Measurements from ENCODE around the gene NOL4L. TPM values are rescaled to one million over a fixed set of nuclear protein-coding genes. Genes with fewer than 3 reads are reported as not detected.
"Not testable (repeated sequence)": the region's sequence is repeated elsewhere in the genome, so short reads cannot be mapped to it uniquely, and the experiment has no call there.

The NOL4L gene
- total RNA-seq, 4 donors from 2014 or later = 2.6 to 12.8 (median 6.4) TPM

DNA sequence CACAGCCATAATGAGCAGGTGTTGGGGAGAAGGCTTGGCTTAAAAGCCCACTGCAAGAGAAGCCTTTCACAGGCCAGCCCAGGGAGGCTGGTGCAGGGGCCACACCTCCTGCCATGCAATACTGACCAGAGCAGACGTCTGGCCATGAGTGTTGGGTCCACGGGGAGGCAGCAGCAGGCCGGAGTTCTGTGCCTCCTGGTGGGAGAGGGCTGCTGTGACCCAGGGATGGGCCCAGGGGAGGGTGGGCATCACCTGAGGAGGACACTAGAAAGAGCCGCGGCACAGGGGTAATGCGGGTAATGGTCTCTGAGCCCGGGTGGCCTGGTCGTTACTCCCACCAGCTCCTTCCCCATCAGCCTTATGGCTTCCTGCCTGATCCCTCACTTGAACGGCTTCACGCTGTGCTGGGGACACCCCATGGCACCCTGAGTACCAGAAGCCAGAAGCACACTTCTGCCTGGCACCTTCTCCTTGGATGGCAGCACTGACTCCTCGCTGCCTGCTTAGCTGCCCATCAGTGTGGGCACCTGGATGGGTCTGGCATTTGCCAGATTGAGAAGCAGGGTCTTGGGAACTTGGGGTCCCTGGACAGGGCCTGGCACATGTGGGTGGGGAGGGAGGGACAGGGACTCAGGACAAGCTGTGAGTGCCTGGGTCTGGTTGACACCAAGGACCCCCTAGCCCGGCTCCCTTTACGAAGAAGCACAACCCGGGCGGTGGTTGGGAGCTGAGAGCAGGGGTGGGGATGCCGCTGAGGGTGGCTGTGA lies 118.2 kb downstream of the NOL4L start:
- Histone ChIP-seq H3K9me3 (no peaks in the 10 kb centered on the region), H3K36me3 (no peaks in the 10 kb centered on the region), H3K4me3 (no peak overlapping the region), H3K4me1 (peaks cover 26% of the 10 kb centered on the region), H3K27me3 (no peaks in the 10 kb centered on the region), H3K27ac (no peak overlapping the region)
- no peak for DNase-seq (ENCODE audit: low spot score in 2 of 2)
- 95% methylated on average over 10 of the region's 16 CpGs for WGBS
- TF ChIP-seq POLR2AphosphoS5 (IDR thresholded peaks at IDR 0.05) (no peak), EP300 (IDR thresholded peaks at IDR 0.05) (no peak), POLR2A (IDR thresholded peaks at IDR 0.05) (no peak)
- TF ChIP-seq, protein P1, sequence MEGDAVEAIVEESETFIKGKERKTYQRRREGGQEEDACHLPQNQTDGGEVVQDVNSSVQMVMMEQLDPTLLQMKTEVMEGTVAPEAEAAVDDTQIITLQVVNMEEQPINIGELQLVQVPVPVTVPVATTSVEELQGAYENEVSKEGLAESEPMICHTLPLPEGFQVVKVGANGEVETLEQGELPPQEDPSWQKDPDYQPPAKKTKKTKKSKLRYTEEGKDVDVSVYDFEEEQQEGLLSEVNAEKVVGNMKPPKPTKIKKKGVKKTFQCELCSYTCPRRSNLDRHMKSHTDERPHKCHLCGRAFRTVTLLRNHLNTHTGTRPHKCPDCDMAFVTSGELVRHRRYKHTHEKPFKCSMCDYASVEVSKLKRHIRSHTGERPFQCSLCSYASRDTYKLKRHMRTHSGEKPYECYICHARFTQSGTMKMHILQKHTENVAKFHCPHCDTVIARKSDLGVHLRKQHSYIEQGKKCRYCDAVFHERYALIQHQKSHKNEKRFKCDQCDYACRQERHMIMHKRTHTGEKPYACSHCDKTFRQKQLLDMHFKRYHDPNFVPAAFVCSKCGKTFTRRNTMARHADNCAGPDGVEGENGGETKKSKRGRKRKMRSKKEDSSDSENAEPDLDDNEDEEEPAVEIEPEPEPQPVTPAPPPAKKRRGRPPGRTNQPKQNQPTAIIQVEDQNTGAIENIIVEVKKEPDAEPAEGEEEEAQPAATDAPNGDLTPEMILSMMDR (IDR thresholded peaks at IDR 0.05) = no peak

DNA sequence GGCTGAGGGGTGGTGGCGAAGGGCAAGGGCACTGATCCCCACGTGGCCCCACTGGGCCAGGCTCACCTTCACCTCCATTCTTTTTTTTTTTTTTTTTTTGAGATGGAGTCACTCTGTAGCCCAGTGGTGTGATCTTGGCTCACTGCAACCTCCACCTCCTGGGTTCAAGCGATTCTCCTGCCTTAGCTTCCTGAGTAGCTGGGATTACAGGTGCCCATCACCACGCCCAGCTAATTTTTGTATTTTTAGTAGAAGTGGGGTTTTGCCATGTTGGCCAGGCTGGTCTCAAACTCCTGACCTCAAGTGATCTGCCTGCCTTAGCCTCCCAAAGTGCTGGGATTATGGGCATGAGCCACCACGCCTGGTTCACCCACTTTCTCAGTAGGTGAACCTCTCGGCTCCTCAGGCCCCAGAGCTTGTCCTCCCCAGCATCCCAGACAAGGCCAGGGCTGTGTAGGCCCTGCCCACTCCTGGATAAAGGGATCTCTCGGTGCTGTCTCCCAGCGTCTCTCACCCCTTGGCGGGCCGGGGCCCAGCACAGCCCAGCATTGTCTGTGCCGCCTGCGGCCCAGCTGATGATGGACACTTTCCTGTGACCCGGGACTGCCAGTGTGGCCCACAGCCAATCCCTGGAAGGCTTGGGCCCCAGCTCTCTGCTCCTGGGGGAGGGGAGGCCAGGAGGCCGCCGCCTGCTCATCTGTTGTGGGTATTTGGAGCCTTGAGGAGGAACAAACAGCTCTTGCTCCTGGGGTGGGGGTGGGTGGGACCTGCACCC lies 119.0 kb downstream of the NOL4L start:
- H3K36me3 ChIP-seq, H3K4me3 ChIP-seq: not testable (repeated sequence)
- H3K27ac ChIP-seq = peak overlapping the region; percentile 73

DNA sequence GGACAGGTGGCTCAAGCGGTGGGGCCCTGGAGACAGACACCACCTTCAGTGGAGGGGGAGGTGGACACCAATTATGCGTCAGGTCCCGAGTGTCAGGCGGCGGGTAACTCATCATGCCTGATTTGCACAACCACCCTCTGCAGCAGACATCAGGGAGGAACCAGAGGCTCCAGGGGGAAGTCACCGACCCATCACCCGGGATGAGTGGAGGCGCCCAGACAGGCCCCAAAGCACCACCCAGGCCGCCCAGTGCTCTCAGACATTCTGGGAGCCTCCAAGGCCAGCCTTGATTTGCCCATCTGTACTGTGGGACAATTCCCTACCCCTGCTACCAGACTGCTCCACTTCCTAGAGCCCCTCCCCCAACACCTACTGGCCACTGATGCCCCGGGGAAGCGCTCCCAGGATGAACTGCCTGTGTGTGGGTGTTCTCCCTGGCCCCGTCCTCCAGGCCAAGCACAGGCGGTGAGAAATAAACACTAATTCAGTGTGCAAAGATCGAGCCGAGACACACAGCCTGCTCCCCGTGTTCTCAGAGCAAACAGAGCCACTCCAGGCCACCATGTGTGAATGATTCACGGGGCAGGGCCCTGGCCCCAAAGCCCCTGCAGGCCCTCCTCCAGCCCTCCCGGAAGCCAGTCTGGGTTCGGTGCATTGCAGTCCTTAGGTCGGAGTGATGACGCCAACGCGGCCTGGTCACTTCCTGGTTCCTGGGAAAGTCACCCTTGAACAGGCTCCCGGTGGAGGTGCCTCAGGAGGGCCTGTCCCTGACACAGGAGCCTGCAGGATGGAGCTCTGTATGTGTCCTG lies 119.8 kb downstream of the NOL4L start:
- Histone ChIP-seq H3K4me3 (no peak overlapping the region), H3K4me1 (peaks cover 26% of the 10 kb centered on the region), H3K27ac (peak overlapping the region; percentile 73), H3K36me3 (no peaks in the 10 kb centered on the region), H3K27me3 (no peaks in the 10 kb centered on the region), H3K9me3 (no peaks in the 10 kb centered on the region)
- 59% methylated on average over 17 of the region's 24 CpGs for WGBS
- peak in 1 of 2 donors; percentile 73 for DNase-seq (ENCODE audit: low spot score in 2 of 2)
- TF ChIP-seq POLR2A (IDR thresholded peaks at IDR 0.05) = no peak
- TF ChIP-seq, protein P1 (IDR thresholded peaks at IDR 0.05) = no peak
- TF ChIP-seq POLR2AphosphoS5 (IDR thresholded peaks at IDR 0.05) = no peak
- TF ChIP-seq EP300 (IDR thresholded peaks at IDR 0.05) = no peak

More for the DNA sequence above, 119.0 kb downstream of the NOL4L start:
- not testable (repeated sequence) for H3K27me3 ChIP-seq; DNase-seq (ENCODE audit: low spot score in 2 of 2); H3K9me3 ChIP-seq
- WGBS = 86% methylated on average over 8 of the region's 15 CpGs
- H3K4me1 ChIP-seq = peaks cover 26% of the 10 kb centered on the region

DNA sequence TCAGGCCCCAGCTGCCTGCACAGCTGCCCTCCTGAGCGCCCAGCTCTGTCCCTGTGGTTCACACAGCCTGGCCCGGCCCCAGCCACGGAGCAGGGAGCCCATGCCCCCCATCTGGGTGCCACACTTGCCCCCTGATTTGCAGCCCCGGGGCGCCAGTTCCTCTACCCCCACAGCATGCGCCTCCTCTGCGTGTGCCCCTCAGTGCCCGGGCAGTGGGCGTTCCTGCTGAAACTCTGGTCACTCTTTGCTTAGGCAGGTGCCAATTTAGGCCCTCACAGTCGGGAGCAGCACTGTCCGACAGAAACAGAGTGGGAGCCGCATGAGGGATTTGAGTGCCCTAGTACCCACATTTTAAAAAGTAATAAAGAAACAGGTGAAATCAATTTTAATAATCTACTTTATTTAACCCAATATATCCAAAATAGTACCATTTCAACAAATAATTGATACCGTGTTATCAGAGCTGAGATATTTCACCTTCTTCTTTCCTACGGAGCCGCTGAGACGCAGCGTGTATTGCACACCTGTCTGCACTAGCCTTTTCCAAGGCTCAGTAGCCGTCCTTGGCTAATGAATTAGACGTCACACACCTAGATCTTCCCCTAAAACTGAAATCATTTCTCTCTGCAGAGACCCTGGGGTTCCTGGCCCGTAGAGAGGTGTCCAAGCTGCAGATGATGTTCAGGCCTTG lies 120.6 kb downstream of the NOL4L start:
- TF ChIP-seq, protein P1 (IDR thresholded peaks at IDR 0.05) = no peak
- TF ChIP-seq POLR2AphosphoS5 (IDR thresholded peaks at IDR 0.05) = no peak
- no peak for TF ChIP-seq EP300 (IDR thresholded peaks at IDR 0.05)
- no peak for TF ChIP-seq POLR2A (IDR thresholded peaks at IDR 0.05)
- Histone ChIP-seq H3K27me3 (no peaks in the 10 kb centered on the region), H3K36me3 (no peaks in the 10 kb centered on the region), H3K4me1 (peaks cover 26% of the 10 kb centered on the region), H3K4me3 (no peak overlapping the region), H3K9me3 (no peaks in the 10 kb centered on the region), H3K27ac (peak overlapping the region; percentile 73)
- WGBS = 83% methylated on average over 19 of the region's 20 CpGs
- DNase-seq (ENCODE audit: low spot score in 2 of 2) = no peak

DNA sequence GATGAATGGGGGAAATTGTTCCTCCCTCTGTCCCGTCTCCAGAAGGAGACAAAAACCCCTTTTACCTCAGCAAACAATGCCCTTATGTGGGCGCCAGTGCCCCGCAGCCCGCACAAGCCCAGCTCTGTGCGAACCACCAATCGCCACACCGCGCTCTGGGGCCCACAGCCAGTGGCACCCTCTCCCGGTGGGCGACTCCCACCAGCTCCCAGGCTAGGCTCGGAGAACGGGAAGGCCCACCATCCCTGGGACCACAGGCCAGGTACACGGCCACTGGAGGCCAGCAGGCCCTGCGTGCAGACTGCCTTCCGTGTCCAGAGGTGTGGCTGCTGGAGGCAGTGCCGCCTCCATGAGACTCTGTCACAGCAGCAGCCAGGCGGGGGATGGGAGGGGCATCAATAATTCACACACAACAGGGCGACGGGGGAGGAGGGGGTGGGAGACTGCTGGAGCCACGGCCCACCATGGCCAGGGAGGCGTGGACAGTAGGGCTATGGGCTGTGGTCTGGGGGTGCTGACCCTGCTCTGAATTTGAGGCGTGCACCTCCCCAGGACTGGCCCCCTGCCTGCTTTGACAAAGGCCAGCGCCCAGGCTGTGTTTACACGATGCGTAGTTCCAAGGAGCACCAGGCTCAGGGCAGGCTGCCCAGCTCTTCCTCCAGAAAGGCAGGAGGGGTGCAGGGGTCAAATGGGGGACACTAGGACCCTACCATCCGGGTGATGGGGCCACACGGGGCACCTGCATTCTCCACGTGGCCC lies 121.3 kb downstream of the NOL4L start:
- TF ChIP-seq POLR2A (IDR thresholded peaks at IDR 0.05) (no peak), POLR2AphosphoS5 (IDR thresholded peaks at IDR 0.05) (no peak), EP300 (IDR thresholded peaks at IDR 0.05) (no peak)
- TF ChIP-seq, protein P1 (IDR thresholded peaks at IDR 0.05) = no peak
- WGBS = 76% methylated on average over 28 of the region's 28 CpGs
- DNase-seq (ENCODE audit: low spot score in 2 of 2) = peak in 1 of 2 donors; percentile 66
- H3K27me3 ChIP-seq = no peaks in the 10 kb centered on the region
- H3K27ac ChIP-seq = peak overlapping the region; percentile 73
- H3K4me1 ChIP-seq = peaks cover 26% of the 10 kb centered on the region
- no peak overlapping the region for H3K4me3 ChIP-seq
- H3K9me3 ChIP-seq = no peaks in the 10 kb centered on the region
- no peaks in the 10 kb centered on the region for H3K36me3 ChIP-seq

All from suprapubic skin (tissue), 4 donors.